HG03432 (cell line): ENCODE data around the gene TMEM108.
A peak's percentile ranks its signal among the peaks of the same experiment; 100 is the strongest.

ENCODE experiments used
- ATAC-seq: cut with Tn5 transposase; IDR thresholded peaks from one replicate; pipeline ENCODE4 v1.9.1; 2021; ENCODE audit warnings: mild to moderate bottlenecking, moderate library complexity; ENCODE audit not compliant: unreplicated experiment

Gene TMEM108

GRCh38 chr3:133209871-133210550 lies 171.8 kb downstream of the TMEM108 start:
- no peak for ATAC-seq

- ATAC-seq = no peak
These were observed 172.5 kb downstream of the TMEM108 start for GRCh38 chr3:133210656-133211055.

- peak; percentile 98 for ATAC-seq
These were observed 173.3 kb downstream of the TMEM108 start for GRCh38 chr3:133211449-133211848.

GRCh38 chr3:133211856-133212255 lies 173.7 kb downstream of the TMEM108 start:
- ATAC-seq = no peak

GRCh38 chr3:133213937-133214336 lies 175.7 kb downstream of the TMEM108 start:
- ATAC-seq = no peak

- ATAC-seq = no peak
These were observed 189.6 kb downstream of the TMEM108 start for GRCh38 chr3:133227813-133228212.

- ATAC-seq = no peak
These were observed 192.0 kb downstream of the TMEM108 start for GRCh38 chr3:133230195-133230594.

- ATAC-seq = no peak
These were observed 198.7 kb downstream of the TMEM108 start for GRCh38 chr3:133236901-133237300.

- ATAC-seq = no peak
These were observed 199.2 kb downstream of the TMEM108 start for GRCh38 chr3:133237380-133237779.

GRCh38 chr3:133238015-133238414 lies 199.8 kb downstream of the TMEM108 start:
- ATAC-seq = no peak

GRCh38 chr3:133246119-133246518 lies 207.9 kb downstream of the TMEM108 start:
- no peak for ATAC-seq

GRCh38 chr3:133246773-133247172 lies 208.6 kb downstream of the TMEM108 start:
- ATAC-seq = no peak

- ATAC-seq = no peak
These were observed 210.2 kb downstream of the TMEM108 start for GRCh38 chr3:133248389-133248788.

GRCh38 chr3:133249490-133249889 lies 211.3 kb downstream of the TMEM108 start:
- no peak for ATAC-seq

- no peak for ATAC-seq
These were observed 216.0 kb downstream of the TMEM108 start for GRCh38 chr3:133254151-133254550.

GRCh38 chr3:133254716-133255115 lies 216.5 kb downstream of the TMEM108 start:
- no peak for ATAC-seq

GRCh38 chr3:133256787-133257483 lies 218.7 kb downstream of the TMEM108 start:
- ATAC-seq = peak; percentile 91

- no peak for ATAC-seq
These were observed 220.2 kb downstream of the TMEM108 start for GRCh38 chr3:133258358-133258757.

- no peak for ATAC-seq
These were observed 221.6 kb downstream of the TMEM108 start for GRCh38 chr3:133259767-133260166.

GRCh38 chr3:133262333-133262732 lies 224.1 kb downstream of the TMEM108 start:
- no peak for ATAC-seq

GRCh38 chr3:133264920-133265319 lies 226.7 kb downstream of the TMEM108 start:
- no peak for ATAC-seq

- ATAC-seq = no peak
These were observed 230.5 kb downstream of the TMEM108 start for GRCh38 chr3:133268726-133269134.
